T follicular helper cell (primary cell): ENCODE measurements around the gene CHST15.

Experiments used
- DNase-seq: peaks from one replicate; pipeline ENCODE4 v3.0.0-alpha.2; 2020; ENCODE audit warnings: low read depth
- total RNA-seq, 2 experiments: gene quantifications; one replicate each; lab custom pipeline; 2026; lab: John Stamatoyannopoulos, UW

The CHST15 gene
- 1.3 to 8.2 reads per million in 2 experiments for total RNA-seq

DNA sequence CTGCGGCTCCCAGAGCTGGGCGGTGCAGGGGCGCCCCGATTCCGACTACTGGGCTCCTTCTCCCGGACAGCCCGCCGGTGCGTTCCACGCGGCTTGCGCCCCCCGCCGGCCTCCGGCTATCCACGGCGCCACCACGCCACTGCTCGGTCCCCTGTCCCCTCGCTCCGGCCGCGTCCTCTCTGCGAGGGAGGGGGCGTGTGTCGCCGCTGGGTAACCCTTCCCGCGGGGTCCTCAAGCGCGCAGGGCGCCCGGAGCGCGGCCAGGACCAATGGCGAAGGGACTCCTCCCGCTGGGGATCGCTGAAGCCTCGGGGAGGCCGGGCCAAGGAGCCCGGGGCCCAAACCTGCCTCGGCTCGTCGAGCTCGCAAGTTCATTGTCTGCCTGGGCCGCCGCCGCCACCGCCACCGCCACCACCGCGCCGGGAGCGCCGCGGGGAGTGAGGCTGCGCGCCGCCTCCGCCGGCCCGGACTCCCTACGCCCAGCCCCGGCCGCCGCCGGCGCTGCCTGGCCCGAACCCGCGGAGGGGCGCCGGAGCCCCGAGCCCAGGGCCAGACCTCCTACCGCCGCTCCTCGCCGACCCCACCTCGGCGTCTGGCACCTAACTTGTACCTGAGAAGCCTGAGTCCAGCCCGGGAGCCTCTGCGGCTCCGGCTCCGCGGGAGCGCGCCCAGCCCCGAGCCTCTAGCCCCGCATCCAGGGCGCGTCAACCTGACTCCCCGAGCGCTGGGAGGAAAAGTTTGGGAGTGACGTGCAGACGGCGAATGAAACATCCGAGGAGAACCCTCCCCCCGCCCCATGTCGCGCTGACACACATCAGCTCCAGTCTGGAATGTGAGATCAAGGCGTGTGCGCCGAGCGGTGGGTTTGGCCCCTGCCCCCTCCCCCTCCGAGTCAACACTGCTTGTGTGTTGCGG lies at the start of gene CHST15:
Gene CHST15, minus strand, starts transcription at position 739 of the 914 bp plus-strand sequence. CDS start 47,386 bp downstream, outside the sequence.
- DNase-seq = no peak

GRCh38 chr10:124142960-124143359 lies 49.6 kb upstream of the CHST15 start:
- no peak for DNase-seq

DNA sequence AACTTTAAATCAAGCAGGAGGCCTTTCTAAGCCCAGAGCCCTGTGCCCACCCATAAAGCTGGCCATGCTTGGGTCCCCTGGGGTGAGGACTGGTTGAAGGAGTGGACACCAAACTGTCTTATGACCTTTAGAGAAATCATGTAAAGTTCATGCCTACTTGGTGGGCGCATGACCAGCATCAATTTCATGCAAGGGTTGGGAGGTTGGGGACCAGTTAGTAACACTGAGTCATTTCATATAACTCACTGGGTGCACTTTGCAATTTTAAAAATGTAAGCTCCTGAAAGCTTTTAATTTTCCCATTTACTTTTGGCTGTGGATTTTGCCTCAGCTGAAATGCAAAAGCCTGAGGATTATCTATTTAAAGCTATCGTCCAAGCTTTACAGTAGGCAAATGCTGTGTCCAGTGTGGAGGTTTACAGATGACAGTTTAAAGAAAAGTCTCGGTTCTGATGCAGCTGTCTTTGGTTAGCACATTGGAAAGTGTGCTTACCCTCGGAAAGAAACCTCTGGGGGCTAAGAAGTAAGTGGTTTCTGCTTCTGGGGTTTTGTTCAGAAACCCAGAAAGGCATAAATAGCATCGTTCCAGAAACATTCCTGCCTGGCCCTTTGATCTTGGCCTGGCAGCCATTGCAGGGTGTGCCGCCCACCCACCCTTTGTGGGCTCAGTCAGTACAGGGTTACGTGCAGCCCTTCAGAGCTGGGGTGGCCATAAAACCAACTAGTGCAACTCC lies 48.8 kb upstream of the CHST15 start:
- DNase-seq = no peak

DNA sequence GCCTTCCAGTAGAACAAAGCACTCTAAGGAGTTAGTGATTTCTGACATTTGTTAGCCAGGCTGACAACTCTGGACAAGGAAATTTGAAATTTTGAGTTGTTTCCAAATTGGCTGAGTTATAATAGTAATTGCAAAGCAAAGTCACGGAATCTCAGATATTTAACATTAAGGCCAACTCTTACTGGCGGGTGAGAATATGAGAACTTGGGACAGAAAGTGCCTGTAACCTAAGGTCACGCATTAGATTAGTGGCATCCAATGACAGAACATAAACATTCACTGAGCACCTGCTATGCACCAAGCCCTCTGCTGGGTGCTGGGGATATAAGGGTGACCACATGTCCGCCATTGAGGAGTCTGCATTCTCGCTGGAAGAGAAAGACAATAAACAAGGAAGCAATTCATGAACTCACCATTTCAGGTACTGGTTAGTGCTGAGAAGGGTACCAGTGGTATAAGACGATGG lies 45.5 kb upstream of the CHST15 start:
- DNase-seq = no peak

DNA sequence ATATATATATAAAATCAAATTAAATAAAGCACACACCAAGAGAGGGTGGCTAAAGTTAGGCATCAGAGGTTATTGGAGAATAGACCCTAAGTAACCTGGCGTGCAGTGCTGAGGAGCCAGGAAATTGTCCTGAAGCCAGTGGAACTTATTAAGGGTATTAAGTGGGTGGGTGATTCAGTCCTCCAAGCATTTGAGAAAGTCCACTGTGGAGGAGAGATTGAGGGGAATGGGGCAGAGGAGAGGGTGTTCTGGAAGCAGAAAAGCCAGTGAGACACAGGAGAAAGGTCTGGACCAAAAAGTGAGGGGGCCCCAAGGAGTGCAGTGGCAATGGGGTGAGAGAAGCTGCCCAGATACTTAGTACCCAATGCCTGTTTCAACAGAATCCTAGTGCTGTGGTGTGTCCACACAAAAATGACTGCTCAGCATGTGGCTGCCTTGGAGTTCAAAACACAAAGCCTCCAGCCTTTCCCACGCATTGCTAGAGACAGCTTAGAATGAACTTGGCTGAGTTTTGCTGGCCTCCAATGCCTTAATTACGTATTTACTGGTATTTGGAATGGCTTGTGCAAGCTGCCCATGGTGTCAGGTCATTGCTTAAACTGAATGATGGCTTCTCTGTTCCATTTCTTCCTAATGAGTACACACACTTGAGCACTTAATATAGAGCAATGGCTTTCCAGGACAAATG lies 44.9 kb upstream of the CHST15 start:
- DNase-seq = no peak

- no peak for DNase-seq
Observed at GRCh38 chr10:124134251-124134893, 41.0 kb upstream of the CHST15 start.

DNA sequence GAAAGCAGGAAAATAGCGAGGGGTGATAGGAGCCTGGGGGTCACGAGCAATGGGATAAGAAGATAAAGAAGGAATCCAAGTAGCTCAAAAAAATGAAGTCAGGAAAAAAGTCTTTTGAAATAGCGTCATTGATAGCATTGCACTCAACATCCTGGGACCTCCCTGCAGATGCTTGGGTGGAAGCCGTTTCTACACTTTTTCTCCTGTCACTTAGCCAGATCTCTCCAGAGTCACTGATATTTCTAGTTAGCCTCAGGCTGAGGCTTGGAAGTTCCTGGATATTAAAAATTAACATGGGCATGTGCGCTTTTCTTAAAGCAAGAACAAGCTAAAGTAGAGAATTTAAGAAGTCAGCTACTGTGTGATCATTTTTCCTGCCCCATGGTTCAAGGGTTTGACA lies 39.5 kb upstream of the CHST15 start:
- DNase-seq = no peak

GRCh38 chr10:124132306-124132705 lies 38.9 kb upstream of the CHST15 start:
- no peak for DNase-seq

DNA sequence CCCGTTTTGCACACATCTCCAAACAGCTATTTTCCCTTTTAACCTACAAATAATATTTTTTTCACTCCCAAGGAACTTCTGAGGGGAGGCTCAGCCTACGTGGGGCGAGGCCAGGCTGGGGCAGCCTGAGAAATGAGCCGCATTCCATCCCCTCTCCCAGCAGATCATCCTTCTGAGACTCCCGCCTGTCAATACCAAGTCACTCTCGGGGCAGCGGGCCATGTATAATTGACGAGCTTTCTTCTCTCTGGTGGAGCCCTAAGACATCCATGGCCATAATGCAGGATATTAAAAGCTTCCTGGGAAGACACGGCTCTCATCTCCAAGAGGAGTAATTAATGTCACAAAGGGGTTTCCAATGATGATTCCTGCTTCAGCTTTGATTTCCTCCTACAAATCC lies 37.8 kb upstream of the CHST15 start:
- DNase-seq = no peak

- DNase-seq = no peak
Observed at GRCh38 chr10:124130198-124130900, 37.0 kb upstream of the CHST15 start.

- no peak for DNase-seq
Observed at GRCh38 chr10:124129471-124129870, 36.1 kb upstream of the CHST15 start.

DNA sequence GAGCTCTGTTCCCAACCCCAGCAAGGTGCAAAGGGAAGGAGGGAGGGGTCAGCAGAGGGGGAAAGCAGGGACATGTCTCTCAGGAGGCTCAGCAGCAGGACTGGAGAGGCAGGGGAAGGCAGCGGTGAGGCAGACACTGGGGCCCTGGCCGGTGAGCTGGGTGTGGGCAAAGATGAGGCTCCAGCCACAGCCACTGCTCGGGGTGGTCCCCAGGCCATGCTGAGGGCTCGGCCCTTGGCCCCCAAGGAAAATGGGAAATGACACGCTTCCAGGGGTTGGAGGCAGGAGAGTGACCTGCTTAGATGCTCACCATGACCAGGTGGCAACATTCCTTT lies 35.4 kb upstream of the CHST15 start:
- DNase-seq = no peak

- no peak for DNase-seq
Observed at GRCh38 chr10:124127965-124128810, 34.8 kb upstream of the CHST15 start.

- DNase-seq = no peak
Observed at GRCh38 chr10:124127563-124127962, 34.2 kb upstream of the CHST15 start.

DNA sequence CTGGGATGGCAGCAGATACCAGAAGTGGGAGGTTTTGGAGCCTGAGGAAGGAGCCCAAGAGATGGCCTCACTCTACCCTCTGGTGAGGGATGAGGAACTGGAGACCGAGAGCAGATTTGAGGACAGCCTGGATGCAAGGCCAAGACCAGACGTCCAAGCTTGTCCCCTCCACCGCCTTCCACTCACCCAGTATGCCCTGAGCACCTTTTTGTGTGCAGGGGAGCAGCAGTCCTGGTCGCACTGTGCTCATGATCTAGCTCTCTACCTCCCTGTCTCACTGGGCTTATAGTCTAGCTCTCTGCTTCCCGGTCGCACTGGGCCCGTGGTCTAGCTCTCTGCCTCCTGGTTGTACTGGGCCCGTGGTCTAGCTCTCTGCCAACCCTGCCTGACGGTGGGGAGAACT lies 33.6 kb upstream of the CHST15 start:
- no peak for DNase-seq

GRCh38 chr10:124126145-124126982 lies 33.0 kb upstream of the CHST15 start:
- DNase-seq = no peak

- DNase-seq = no peak
Observed at GRCh38 chr10:124125305-124126116, 32.1 kb upstream of the CHST15 start.

GRCh38 chr10:124124769-124125161 lies 31.4 kb upstream of the CHST15 start:
- no peak for DNase-seq
